Large intestine (tissue), 3 donors: ENCODE data around the gene TRIM6. TPM values are rescaled to one million over a fixed set of nuclear protein-coding genes. Genes with fewer than 3 reads are reported as not detected.
A peak's percentile ranks its signal among the peaks of the same experiment; 100 is the strongest.
"Not testable (repeated sequence)": the region's sequence is repeated elsewhere in the genome, so short reads cannot be mapped to it uniquely, and the experiment has no call there.

Experiments
- DNase-seq, 2 donors: peaks; one replicate each; pipeline versions ENCODE4 v3.0.0 to v3.0.0-alpha.2; 2013
- H3K27ac ChIP-seq: one replicate; pipeline ENCODE4 v1.5.1; 2013; ENCODE audit warnings: low read length
- H3K27me3 ChIP-seq: 2 replicates; pipeline ENCODE4 v1.6.1; 2013; ENCODE audit warnings: low read length; ENCODE audit not compliant: control insufficient read depth, insufficient read depth
- H3K36me3 ChIP-seq: 2 replicates; pipeline ENCODE4 v1.6.1; 2013; ENCODE audit warnings: low read length; ENCODE audit not compliant: control insufficient read depth, insufficient read depth
- H3K4me1 ChIP-seq: one replicate; pipeline ENCODE4 v1.6.1; 2013; ENCODE audit warnings: low read length; ENCODE audit not compliant: control insufficient read depth, insufficient read depth
- H3K4me3 ChIP-seq: one replicate; pipeline ENCODE4 v1.5.1; 2013; ENCODE audit warnings: low read length
- H3K9me3 ChIP-seq: one replicate; pipeline ENCODE4 v1.6.1; 2013; ENCODE audit warnings: mild to moderate bottlenecking, low read depth, low read length, moderate library complexity; ENCODE audit not compliant: control insufficient read depth
- WGBS: methylation state at CpG from one replicate; pipeline ENCODE4 v1.1.5; 2013; ENCODE audit warnings: low lambda C conversion rate; ENCODE audit not compliant: insufficient coverage; 5-methylcytosine and 5-hydroxymethylcytosine counted together
- polyA plus RNA-seq: library from polyadenylated mRNA; unstranded; fragments of 120-200 nt; gene quantifications from one replicate; pipeline ENCODE4 v1.2.1, GENCODE V29; 2013

Gene TRIM6
- polyA plus RNA-seq, 1 donor = 2.6 TPM

DNA sequence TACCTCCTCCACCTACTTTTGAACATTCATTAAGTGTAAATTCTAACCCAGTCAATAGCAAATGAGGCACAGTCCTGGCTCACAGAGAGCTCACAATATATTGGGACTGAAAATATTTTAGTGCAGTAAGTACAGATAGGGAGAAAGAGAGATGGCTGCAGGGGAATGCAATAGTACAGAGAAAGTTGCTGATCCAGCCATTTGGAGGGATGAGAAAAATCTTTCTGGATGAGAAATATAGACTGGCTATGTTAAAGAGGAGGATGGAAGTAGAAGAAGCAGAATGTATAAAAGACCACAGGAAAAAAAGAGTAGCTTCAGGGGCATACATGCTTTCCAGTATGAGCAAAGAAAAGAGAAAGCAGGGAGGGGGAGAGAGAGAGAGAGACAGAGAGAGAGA is 19.3 kb upstream of the TRIM6 start:
- Histone ChIP-seq H3K27me3 (no peaks in the 10 kb centered on the region), H3K9me3 (no peaks in the 10 kb centered on the region), H3K36me3 (no peaks in the 10 kb centered on the region), H3K27ac (no peak overlapping the region), H3K4me1 (no peaks in the 10 kb centered on the region), H3K4me3 (no peak overlapping the region)
- DNase-seq = no peak

DNA sequence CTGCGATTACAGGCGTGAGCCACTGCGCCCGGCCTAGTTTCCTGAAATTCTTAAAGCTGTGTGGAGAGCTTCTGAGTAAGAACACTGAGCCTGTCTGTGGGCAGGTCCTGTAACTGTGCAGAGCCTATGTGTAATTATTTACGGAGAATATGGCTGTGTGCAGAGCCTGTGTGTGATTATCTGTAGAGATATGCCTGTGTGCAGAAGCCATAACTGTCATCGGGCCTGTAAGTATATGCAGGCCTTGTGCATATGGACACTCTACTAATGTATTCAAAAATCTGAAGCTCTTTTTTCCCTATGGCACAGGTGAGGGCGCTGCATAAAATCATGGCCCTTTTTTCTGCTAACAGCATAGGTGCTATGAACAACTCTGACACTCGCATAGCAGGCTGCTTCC is 15.9 kb upstream of the TRIM6 start, which contains the start of gene OR52B6:
Gene OR52B6 (plus strand): TSS at position 301 of the 400 bp plus-strand sequence. CDS start 0 bp downstream, at position 301.
- Histone ChIP-seq H3K27me3 (no peaks in the 10 kb centered on the region), H3K4me3 (no peak within 1 kb of the TSS), H3K9me3 (no peaks in the 10 kb centered on the region), H3K36me3 (no peaks in the 10 kb centered on the region), H3K27ac (no peak within 1 kb of the TSS), H3K4me1 (no peaks in the 10 kb centered on the region)
- DNase-seq = no peak
- WGBS = 60% methylated on average over 1 of the region's 8 CpGs

DNA sequence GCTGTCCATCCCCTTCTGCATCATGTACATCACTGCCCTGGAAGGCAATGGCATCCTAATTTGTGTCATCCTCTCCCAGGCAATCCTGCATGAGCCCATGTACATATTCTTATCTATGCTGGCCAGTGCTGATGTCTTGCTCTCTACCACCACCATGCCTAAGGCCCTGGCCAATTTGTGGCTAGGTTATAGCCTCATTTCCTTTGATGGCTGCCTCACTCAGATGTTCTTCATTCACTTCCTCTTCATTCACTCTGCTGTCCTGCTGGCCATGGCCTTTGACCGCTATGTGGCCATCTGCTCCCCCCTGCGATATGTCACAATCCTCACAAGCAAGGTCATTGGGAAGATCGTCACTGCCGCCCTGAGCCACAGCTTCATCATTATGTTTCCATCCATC is 15.4 kb upstream of the TRIM6 start:
- no peaks in the 10 kb centered on the region for H3K36me3 ChIP-seq
- DNase-seq = no peak
- H3K27me3 ChIP-seq = no peaks in the 10 kb centered on the region
- H3K27ac ChIP-seq = no peak overlapping the region
- no peaks in the 10 kb centered on the region for H3K4me1 ChIP-seq
- no peak overlapping the region for H3K4me3 ChIP-seq
- no CpG with 5 or more reads among the region's 4 CpGs for WGBS
- H3K9me3 ChIP-seq = no peaks in the 10 kb centered on the region

DNA sequence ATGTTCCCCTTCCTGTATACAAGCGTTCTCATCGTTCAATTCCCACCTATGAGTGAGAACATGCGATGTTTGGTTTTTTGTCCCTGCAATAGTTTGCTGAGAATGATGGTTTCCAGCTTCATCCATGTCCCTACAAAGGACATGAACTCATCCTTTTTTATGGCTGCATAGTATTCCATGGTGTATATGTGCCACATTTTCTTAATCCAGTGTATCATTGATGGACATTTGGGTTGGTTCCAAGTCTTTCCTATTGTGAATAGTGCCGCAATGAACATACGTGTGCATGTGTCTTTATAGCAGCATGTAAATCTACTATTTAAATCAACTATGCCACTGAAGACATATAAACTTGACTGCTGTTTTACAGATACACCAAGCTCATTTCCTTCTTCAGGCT is 12.0 kb upstream of the TRIM6 start:
- H3K4me1 ChIP-seq, H3K36me3 ChIP-seq, H3K27me3 ChIP-seq, DNase-seq, H3K27ac ChIP-seq, H3K9me3 ChIP-seq, H3K4me3 ChIP-seq: not testable (repeated sequence)
- no CpG with 5 or more reads among the region's 5 CpGs for WGBS

DNA sequence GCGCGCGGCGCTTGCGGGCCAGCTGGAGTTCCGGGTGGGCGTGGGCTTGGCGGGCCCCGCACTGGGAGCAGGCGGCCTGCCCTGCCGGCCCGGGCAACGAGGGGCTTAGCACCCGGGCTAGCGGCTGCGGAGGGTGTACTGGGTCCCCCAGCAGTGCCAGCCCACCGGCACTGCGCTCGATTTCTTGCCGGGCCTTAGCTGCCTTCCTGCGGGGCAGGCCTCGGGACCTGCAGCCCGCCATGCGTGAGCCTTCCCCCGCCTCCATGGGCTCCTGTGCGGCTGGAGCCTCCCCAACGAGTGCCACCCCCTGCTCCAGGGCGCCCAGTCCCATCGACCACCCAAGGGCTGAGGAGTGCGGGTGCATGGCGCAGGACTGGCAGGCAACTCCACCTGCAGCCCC is 6.5 kb upstream of the TRIM6 start:
- not testable (repeated sequence) for H3K9me3 ChIP-seq, H3K27ac ChIP-seq, H3K4me3 ChIP-seq, H3K36me3 ChIP-seq, H3K27me3 ChIP-seq, DNase-seq, H3K4me1 ChIP-seq
- no CpG with 5 or more reads among the region's 31 CpGs for WGBS

DNA sequence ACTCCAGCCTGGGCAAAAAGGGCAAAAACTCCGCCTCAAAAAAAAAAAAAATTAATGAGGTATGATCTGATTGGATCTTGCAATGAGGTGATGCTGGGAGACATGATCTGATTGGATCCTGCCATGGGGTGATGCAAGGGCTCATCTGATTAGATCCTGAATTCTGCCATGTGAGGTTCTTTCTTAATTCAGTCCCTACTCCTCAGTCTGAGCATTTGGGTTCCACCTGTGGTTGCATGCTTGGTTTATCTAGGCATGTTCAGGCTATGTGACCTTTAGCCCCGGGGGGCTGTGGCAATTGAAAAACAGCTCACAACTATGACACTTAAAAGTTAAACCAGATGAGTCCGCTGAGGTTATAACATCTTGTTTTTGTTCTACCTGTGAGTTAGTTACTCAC is 4.8 kb upstream of the TRIM6 start:
- DNase-seq = no peak
- Histone ChIP-seq H3K36me3 (no peaks in the 10 kb centered on the region), H3K27me3 (no peaks in the 10 kb centered on the region), H3K27ac (no peak overlapping the region), H3K4me1 (no peaks in the 10 kb centered on the region), H3K4me3 (no peak overlapping the region), H3K9me3 (no peaks in the 10 kb centered on the region)
- WGBS = no CpG with 5 or more reads among the region's 3 CpGs

DNA sequence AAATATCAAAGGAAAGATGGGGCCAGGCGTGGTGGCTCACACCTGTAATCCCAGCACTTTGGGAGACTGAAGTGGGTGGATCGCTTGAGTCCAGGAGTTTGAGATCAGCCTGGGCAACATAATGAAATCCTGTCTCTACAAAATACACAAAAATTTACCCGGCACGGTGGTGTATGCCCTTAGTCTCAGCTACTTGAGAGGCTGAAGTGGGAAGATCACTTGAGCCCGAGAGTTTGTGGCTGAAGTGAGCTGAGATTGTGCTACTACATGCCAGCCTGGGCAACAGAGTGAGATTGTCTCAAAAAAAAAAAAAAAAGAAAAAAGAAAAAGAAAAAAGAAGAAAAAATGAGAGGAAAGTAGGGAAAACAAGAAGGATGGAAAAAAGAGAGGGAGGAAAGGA is 3.8 kb upstream of the TRIM6 start:
- no peaks in the 10 kb centered on the region for H3K27me3 ChIP-seq
- no peak for DNase-seq
- no peaks in the 10 kb centered on the region for H3K9me3 ChIP-seq
- peaks cover 2% of the 10 kb centered on the region for H3K4me1 ChIP-seq
- no peak overlapping the region for H3K4me3 ChIP-seq
- WGBS = 100% methylated on average over 1 of the region's 5 CpGs
- no peaks in the 10 kb centered on the region for H3K36me3 ChIP-seq
- H3K27ac ChIP-seq = no peak overlapping the region

DNA sequence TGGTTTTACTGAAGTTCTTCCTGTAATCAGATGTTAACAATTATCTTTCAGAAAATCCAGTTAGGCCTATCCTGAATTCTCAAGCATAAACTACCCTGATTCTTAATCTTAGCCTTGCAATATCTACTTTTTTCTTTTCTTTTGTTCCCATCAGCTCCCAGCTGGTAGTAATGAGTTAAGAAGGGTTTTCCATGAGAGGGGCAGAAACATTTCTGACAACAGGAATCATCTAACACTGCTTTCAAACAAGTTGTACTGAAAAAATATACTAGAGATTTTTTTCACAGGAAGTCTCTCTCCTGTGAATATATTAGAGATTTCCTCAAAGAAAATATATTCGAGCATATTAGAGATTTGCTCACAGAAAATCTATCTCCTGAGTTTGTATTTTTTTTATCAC is 3.3 kb upstream of the TRIM6 start:
- no peak for DNase-seq
- Histone ChIP-seq H3K4me1 (peaks cover 4% of the 10 kb centered on the region), H3K27ac (no peak overlapping the region), H3K36me3 (no peaks in the 10 kb centered on the region), H3K4me3 (no peak overlapping the region), H3K27me3 (no peaks in the 10 kb centered on the region), H3K9me3 (no peaks in the 10 kb centered on the region)
- WGBS = no CpG with 5 or more reads among the region's 1 CpG

DNA sequence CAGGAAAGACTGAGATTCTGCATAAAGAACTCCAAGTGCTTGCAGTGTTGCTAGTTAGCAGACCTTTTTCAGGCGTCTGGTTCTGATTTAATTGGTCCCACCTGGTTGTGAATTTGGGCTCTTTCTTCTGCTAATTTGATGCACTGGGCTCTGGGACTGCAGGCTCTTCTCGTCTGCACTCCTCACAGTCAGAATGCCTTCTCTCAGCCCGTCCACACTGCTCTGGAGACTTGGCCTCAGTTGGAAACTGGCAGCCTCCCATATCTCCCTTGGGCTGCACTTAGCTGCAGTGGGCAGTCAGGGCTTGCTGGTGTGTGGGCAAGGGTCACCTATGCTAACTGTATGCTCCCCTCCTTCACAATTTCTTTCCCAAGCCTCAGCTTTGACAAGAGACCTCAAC is 1.5 kb downstream of the TRIM6 start:
- no peaks in the 10 kb centered on the region for H3K27me3 ChIP-seq
- H3K4me1 ChIP-seq = peaks cover 4% of the 10 kb centered on the region
- no peak overlapping the region for H3K4me3 ChIP-seq
- no peak for DNase-seq
- WGBS = no CpG with 5 or more reads among the region's 3 CpGs
- no peaks in the 10 kb centered on the region for H3K9me3 ChIP-seq
- H3K36me3 ChIP-seq = no peaks in the 10 kb centered on the region
- H3K27ac ChIP-seq = no peak overlapping the region

DNA sequence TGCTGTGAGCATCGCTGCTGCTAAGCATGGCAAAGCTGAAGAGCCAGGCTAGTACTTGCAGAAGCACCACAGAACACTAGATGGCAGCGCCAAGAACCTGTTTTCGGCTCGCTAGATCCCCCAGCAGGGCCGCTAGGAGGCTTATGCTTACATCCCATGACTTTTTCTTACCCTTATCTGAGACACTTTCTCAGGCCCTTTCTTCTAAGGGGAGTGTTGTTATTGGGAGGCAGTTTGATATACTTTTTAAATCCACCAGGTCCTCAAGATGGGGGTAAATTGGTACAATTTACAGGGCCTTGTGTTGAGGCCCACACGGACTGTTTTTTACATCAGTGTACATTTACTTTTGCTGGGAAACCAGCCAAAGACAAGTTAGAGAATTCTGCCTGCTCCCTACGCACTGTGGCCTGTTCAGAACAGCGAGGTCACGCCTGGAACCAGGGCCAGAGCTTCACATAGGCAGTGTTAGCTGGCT is 4.0 kb downstream of the TRIM6 start:
- Histone ChIP-seq H3K9me3 (no peaks in the 10 kb centered on the region), H3K36me3 (no peaks in the 10 kb centered on the region), H3K4me3 (no peak overlapping the region), H3K27ac (no peak overlapping the region), H3K27me3 (no peaks in the 10 kb centered on the region), H3K4me1 (peaks cover 4% of the 10 kb centered on the region)
- no CpG with 5 or more reads among the region's 9 CpGs for WGBS
- peak; percentile 60 to 76 for DNase-seq

DNA sequence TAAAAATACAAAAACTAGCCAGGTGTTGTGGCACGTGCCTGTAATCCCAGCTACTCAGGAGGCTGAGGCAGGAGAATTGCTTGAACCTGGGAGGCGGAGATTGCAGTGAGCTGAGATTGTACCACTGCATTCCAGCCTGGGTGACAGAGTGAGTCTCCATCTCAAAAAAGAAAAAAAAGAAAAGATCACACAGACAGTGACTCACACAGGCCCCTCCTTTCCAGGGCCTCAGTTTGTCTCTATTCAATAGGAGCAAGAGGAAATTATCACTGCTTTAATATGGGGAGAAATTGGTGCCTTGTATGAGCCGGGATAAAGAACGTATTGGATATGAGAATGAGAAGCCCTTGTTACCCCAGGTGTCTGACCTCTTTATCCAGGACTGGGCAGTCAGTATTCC is 6.4 kb downstream of the TRIM6 start:
- not testable (repeated sequence) for H3K4me1 ChIP-seq, H3K27ac ChIP-seq, DNase-seq, H3K36me3 ChIP-seq, H3K27me3 ChIP-seq, H3K4me3 ChIP-seq, H3K9me3 ChIP-seq
- 90% methylated on average over 2 of the region's 4 CpGs for WGBS
